Neuronal stem cell (in vitro differentiated cells): ENCODE results near the gene SUSD1.

Source experiments
- DNase-seq: peaks from one replicate; pipeline ENCODE4 v3.0.0-alpha.2; 2013; ENCODE audit warnings: low spot score
- H2AFZ ChIP-seq: one replicate; pipeline ENCODE4 v1.6.1; 2013; ENCODE audit warnings: mild to moderate bottlenecking, low read length, inconsistent platforms
- H2AK5ac ChIP-seq: 2 replicates; pipeline ENCODE4 v1.6.1; 2013; ENCODE audit warnings: low read depth, mild to moderate bottlenecking, inconsistent platforms, low read length, moderate library complexity, mixed read lengths
- H2BK120ac ChIP-seq: 2 replicates; pipeline ENCODE4 v1.6.1; 2013; ENCODE audit warnings: low read depth, mild to moderate bottlenecking, inconsistent platforms, low read length, moderate library complexity, mixed read lengths
- H2BK12ac ChIP-seq: one replicate; pipeline ENCODE4 v1.6.1; 2013; ENCODE audit warnings: low read length, inconsistent platforms
- H2BK15ac ChIP-seq: 2 replicates; pipeline ENCODE4 v1.6.1; 2013; ENCODE audit warnings: mild to moderate bottlenecking, low read length, inconsistent platforms, mixed read lengths
- H2BK5ac ChIP-seq: one replicate; pipeline ENCODE4 v1.6.1; 2013; ENCODE audit warnings: inconsistent platforms, mild to moderate bottlenecking, low read length, moderate library complexity
- H3K14ac ChIP-seq: one replicate; pipeline ENCODE4 v1.6.1; 2013; ENCODE audit warnings: low read length, inconsistent platforms
- H3K18ac ChIP-seq: 2 replicates; pipeline ENCODE4 v1.6.1; 2013; ENCODE audit warnings: low read length, inconsistent platforms
- H3K23ac ChIP-seq: 2 replicates; pipeline ENCODE4 v1.6.1; 2013; ENCODE audit warnings: low read depth, mild to moderate bottlenecking, mixed read lengths, low read length, inconsistent platforms; ENCODE audit not compliant: poor library complexity
- H3K27ac ChIP-seq: replicated peaks from 3 replicates; pipeline ENCODE4 v1.5.1; 2013; ENCODE audit warnings: low read length, inconsistent platforms
- H3K27me3 ChIP-seq, 3 experiments: 2 replicates each; pipeline ENCODE4 v1.6.1; 2013; ENCODE audit warnings: low read length in 3 of 3, mild to moderate bottlenecking in 2 of 3, inconsistent platforms in 1 of 3, low read depth in 1 of 3, mixed read lengths in 1 of 3, moderate library complexity in 1 of 3; ENCODE audit not compliant: control insufficient read depth in 3 of 3, insufficient read depth in 3 of 3
- H3K36me3 ChIP-seq, 2 donors: replicated peaks in 1 of 2; 2 replicates each; pipeline ENCODE4 v1.6.1; 2013; ENCODE audit warnings: low read length in 2 of 2; ENCODE audit not compliant: control insufficient read depth in 2 of 2, insufficient read depth in 2 of 2
- H3K4ac ChIP-seq: 2 replicates; pipeline ENCODE4 v1.6.1; 2013; ENCODE audit warnings: inconsistent platforms, mild to moderate bottlenecking, low read length, moderate library complexity
- H3K4me1 ChIP-seq, 2 donors: 1 replicate in 1 of 2; 2 replicates in 1 of 2; pipeline ENCODE4 v1.6.1; 2013; ENCODE audit warnings: low read length in 2 of 2, low read depth in 1 of 2; ENCODE audit not compliant: control insufficient read depth in 2 of 2, insufficient read depth in 1 of 2
- H3K4me2 ChIP-seq: one replicate; pipeline ENCODE4 v1.6.1; 2013; ENCODE audit warnings: mild to moderate bottlenecking, low read length, inconsistent platforms; ENCODE audit not compliant: insufficient read depth, poor library complexity, severe bottlenecking
- H3K4me3 ChIP-seq, 2 donors: 2 replicates each; pipeline ENCODE4 v1.5.1; 2013; ENCODE audit warnings: low read length in 2 of 2, mild to moderate bottlenecking in 2 of 2, inconsistent platforms in 1 of 2, moderate library complexity in 1 of 2
- H3K79me1 ChIP-seq: one replicate; pipeline ENCODE4 v1.6.1; 2013; ENCODE audit warnings: low read depth, mild to moderate bottlenecking, inconsistent platforms, low read length, moderate library complexity
- H3K9ac ChIP-seq: one replicate; pipeline ENCODE4 v1.6.1; 2013; ENCODE audit warnings: mild to moderate bottlenecking, low read depth, low read length, inconsistent platforms; ENCODE audit not compliant: poor library complexity
- H3K9me3 ChIP-seq, 2 donors: replicated peaks in 1 of 2; 2 replicates each; pipeline versions ENCODE3 to v1.6.1; 2013; ENCODE audit warnings: low read length in 2 of 2, mild to moderate bottlenecking in 2 of 2, inconsistent platforms in 1 of 2, low read depth in 1 of 2, mixed read lengths in 1 of 2, moderate library complexity in 1 of 2; ENCODE audit not compliant: control insufficient read depth in 2 of 2, insufficient read depth in 1 of 2
- H4K8ac ChIP-seq: one replicate; pipeline ENCODE4 v1.6.1; 2013; ENCODE audit warnings: low read depth, mild to moderate bottlenecking, inconsistent platforms, low read length, moderate library complexity
- H4K91ac ChIP-seq: one replicate; pipeline ENCODE4 v1.6.1; 2013; ENCODE audit warnings: low read length, low read depth, mild to moderate bottlenecking, inconsistent platforms; ENCODE audit not compliant: poor library complexity
- WGBS, 2 donors: extraction: QIAGEN DNeasy Blood & Tissue Kit; methylation state at CpG; one replicate each; pipeline ENCODE4 v1.1.7; 2013; ENCODE audit warnings: missing lambda C conversion rate in 2 of 2, mixed read lengths in 1 of 2; ENCODE audit not compliant: insufficient read length in 2 of 2, insufficient replicate concordance in 1 of 2; ENCODE audit errors: extremely low coverage in 2 of 2; 5-methylcytosine and 5-hydroxymethylcytosine counted together

SUSD1 gene

GRCh38 chr9:112048924-112049691 lies 126.0 kb downstream of the SUSD1 start:
- Histone ChIP-seq H2BK15ac (no peak overlapping the region), H2BK120ac (no peak overlapping the region), H3K9ac (no peak overlapping the region), H3K4me1 (no peaks in the 10 kb centered on the region), H3K79me1 (no peaks in the 10 kb centered on the region), H4K8ac (no peak overlapping the region), H3K23ac (no peak overlapping the region), H3K36me3 (no peaks in the 10 kb centered on the region), H3K18ac (no peak overlapping the region), H3K14ac (no peak overlapping the region), H3K27me3 (no peaks in the 10 kb centered on the region), H3K4ac (no peak overlapping the region), H2BK5ac (no peak overlapping the region), H2AFZ (no peak overlapping the region), H2BK12ac (no peak overlapping the region), H3K9me3 (peaks cover 0 to 2% of the 10 kb centered on the region in 2 donors), H4K91ac (no peak overlapping the region), H2AK5ac (no peak overlapping the region), H3K4me2 (no peak overlapping the region), H3K4me3 (no peak overlapping the region), H3K27ac (no peak overlapping the region)
- WGBS, 2 donors: no CpG with 5 or more reads among the region's 11 CpGs
- DNase-seq: no peak

GRCh38 chr9:112047538-112048066 lies 127.5 kb downstream of the SUSD1 start:
- no peaks in the 10 kb centered on the region for H3K36me3 ChIP-seq
- no peak overlapping the region for H2BK5ac ChIP-seq

GRCh38 chr9:112046181-112046580 lies 128.9 kb downstream of the SUSD1 start:
- no peak overlapping the region for H2AFZ ChIP-seq
- peaks cover 3 to 8% of the 10 kb centered on the region in 2 donors for H3K4me1 ChIP-seq
- no peak overlapping the region for H3K23ac ChIP-seq
- no peak overlapping the region for H2AK5ac ChIP-seq
- H3K4me2 ChIP-seq: no peak overlapping the region
- no peak overlapping the region for H3K18ac ChIP-seq
- H4K8ac ChIP-seq: no peak overlapping the region
- no peak overlapping the region for H2BK5ac ChIP-seq
- no peaks in the 10 kb centered on the region for H3K9me3 ChIP-seq
- H3K27ac ChIP-seq: no peak overlapping the region
- H3K36me3 ChIP-seq: no peaks in the 10 kb centered on the region
- no peak overlapping the region for H4K91ac ChIP-seq
- no peak overlapping the region for H2BK120ac ChIP-seq
- no peak for DNase-seq
- H3K14ac ChIP-seq: no peak overlapping the region
- no peaks in the 10 kb centered on the region for H3K27me3 ChIP-seq
- H3K9ac ChIP-seq: no peak overlapping the region
- H2BK15ac ChIP-seq: no peak overlapping the region
- no peak overlapping the region for H3K4ac ChIP-seq
- H2BK12ac ChIP-seq: no peak overlapping the region
- H3K4me3 ChIP-seq: no peak overlapping the region
- no peaks in the 10 kb centered on the region for H3K79me1 ChIP-seq

More at GRCh38 chr9:112047538-112048066, 127.5 kb downstream of the SUSD1 start:
- Histone ChIP-seq H3K27ac (no peak overlapping the region), H3K4me2 (no peak overlapping the region), H2BK120ac (no peak overlapping the region), H3K9ac (no peak overlapping the region), H3K27me3 (no peaks in the 10 kb centered on the region), H4K91ac (no peak overlapping the region), H4K8ac (no peak overlapping the region), H3K18ac (no peak overlapping the region), H3K23ac (no peak overlapping the region), H2BK15ac (no peak overlapping the region), H2AK5ac (no peak overlapping the region), H3K9me3 (no peaks in the 10 kb centered on the region), H3K14ac (no peak overlapping the region), H3K79me1 (no peaks in the 10 kb centered on the region), H3K4me1 (no peaks in the 10 kb centered on the region), H2AFZ (no peak overlapping the region), H2BK12ac (no peak overlapping the region), H3K4me3 (no peak overlapping the region), H3K4ac (no peak overlapping the region)
- DNase-seq: no peak

GRCh38 chr9:112044881-112045280 lies 130.2 kb downstream of the SUSD1 start:
- H2AK5ac ChIP-seq: no peak overlapping the region
- no peak overlapping the region for H3K4me2 ChIP-seq
- no peak for DNase-seq
- no peak overlapping the region for H2BK5ac ChIP-seq
- no peak overlapping the region for H3K14ac ChIP-seq
- H3K9me3 ChIP-seq: no peaks in the 10 kb centered on the region
- H3K9ac ChIP-seq: no peak overlapping the region
- H2BK15ac ChIP-seq: no peak overlapping the region
- H3K18ac ChIP-seq: no peak overlapping the region
- H3K23ac ChIP-seq: no peak overlapping the region
- peaks cover 3 to 8% of the 10 kb centered on the region in 2 donors for H3K4me1 ChIP-seq
- H4K91ac ChIP-seq: no peak overlapping the region
- no peak overlapping the region for H3K27ac ChIP-seq
- no peak overlapping the region for H4K8ac ChIP-seq
- H2AFZ ChIP-seq: no peak overlapping the region
- no peak overlapping the region for H3K4ac ChIP-seq
- H2BK12ac ChIP-seq: no peak overlapping the region
- no peaks in the 10 kb centered on the region for H3K27me3 ChIP-seq
- H3K36me3 ChIP-seq: no peaks in the 10 kb centered on the region
- H3K4me3 ChIP-seq: no peak overlapping the region
- H2BK120ac ChIP-seq: no peak overlapping the region
- H3K79me1 ChIP-seq: no peaks in the 10 kb centered on the region
- WGBS, 2 donors: no CpG with 5 or more reads among the region's 4 CpGs
